ENCODE data around the gene ELOVL6.

The ELOVL6 gene

DNA sequence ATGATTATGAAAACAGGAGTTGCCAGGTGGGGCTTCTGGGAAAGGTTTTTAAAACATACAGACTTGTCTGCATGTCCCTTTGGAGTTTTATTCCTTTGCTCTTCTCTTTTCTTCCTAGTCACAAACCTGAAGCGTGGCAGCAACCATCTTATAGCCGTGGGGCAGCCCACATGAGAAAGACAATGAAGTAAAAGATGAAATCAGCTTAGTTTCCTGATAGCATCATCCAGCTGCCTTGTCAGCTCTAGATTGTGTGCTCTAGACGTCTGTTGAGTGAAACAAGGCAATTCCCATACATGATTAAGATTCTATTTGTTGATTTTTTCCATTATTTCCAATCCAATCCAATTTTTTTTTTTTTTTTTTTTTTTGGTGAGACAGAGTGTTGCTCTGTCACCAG is 68.9 kb downstream of the ELOVL6 start:
- DNase-seq (ENCODE audit: extremely low spot score): no peak
- ChIA-PET POLR2A (interaction anchor here (0.6 to 0.7 kb wide), 2 partner anchors 69 to 86 kb away, joined by 4 to 6 read pairs; partner anchors contain the start of gene ELOVL6), CTCF (interaction anchor here (0.9 to 1.6 kb wide), 5 partner anchors 8 to 51 kb away, joined by 3 to 4 read pairs (median 3); no protein-coding TSS in a partner anchor)
- TF ChIP-seq, protein P1, sequence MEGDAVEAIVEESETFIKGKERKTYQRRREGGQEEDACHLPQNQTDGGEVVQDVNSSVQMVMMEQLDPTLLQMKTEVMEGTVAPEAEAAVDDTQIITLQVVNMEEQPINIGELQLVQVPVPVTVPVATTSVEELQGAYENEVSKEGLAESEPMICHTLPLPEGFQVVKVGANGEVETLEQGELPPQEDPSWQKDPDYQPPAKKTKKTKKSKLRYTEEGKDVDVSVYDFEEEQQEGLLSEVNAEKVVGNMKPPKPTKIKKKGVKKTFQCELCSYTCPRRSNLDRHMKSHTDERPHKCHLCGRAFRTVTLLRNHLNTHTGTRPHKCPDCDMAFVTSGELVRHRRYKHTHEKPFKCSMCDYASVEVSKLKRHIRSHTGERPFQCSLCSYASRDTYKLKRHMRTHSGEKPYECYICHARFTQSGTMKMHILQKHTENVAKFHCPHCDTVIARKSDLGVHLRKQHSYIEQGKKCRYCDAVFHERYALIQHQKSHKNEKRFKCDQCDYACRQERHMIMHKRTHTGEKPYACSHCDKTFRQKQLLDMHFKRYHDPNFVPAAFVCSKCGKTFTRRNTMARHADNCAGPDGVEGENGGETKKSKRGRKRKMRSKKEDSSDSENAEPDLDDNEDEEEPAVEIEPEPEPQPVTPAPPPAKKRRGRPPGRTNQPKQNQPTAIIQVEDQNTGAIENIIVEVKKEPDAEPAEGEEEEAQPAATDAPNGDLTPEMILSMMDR (IDR thresholded peaks at IDR 0.05; ENCODE audit: control extremely low read depth, extremely low read depth, low read depth, missing control alignments): no peak

DNA sequence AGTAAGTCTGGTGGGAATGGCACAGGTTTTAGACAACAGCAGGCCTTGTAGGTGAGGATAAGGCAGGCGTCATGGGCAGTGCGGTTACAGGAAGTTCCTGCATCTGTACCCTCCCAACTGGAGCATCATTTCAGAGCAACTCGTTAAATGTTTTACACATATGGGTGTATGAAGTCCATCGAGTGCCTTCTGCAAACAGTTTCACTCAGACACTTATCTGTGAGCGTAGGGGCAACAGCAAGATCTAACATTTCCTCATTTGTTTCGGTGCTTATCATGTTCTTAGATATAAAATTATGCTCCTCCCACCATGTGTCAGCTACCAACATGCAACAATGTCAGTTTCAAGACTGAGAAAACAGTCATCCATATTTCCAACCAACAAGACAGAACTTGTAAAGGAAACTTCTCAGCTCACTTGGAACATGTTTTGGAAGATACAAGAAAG is 69.9 kb downstream of the ELOVL6 start:
- ChIA-PET POLR2A (no interaction called here), CTCF (interaction anchor here (1.3 to 1.6 kb wide), 2 partner anchors 9 to 33 kb away, joined by 3 to 4 read pairs; no protein-coding TSS in a partner anchor)
- TF ChIP-seq, protein P1 (IDR thresholded peaks at IDR 0.05; ENCODE audit: control extremely low read depth, extremely low read depth, low read depth, missing control alignments): no peak
- DNase-seq (ENCODE audit: extremely low spot score): no peak

DNA sequence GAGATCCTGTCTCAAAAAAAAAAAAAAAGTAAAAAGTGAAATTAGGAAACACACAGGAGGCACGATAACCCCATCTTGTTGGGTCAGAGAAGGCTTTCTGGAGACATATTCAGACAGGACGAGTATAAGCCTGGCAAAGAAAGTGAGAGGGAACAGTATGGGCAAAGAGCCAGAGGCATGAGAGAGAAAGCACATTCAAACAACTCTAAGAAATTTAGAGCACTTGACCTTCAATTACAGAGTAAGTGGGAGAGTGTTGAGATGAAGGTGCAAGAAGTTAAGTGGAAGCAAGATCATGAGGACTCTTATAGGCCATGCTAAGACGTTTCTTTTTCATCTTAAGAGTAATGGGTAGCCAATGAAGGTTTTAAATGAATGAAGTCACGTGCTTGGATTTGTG is 70.4 kb downstream of the ELOVL6 start:
- DNase-seq (ENCODE audit: extremely low spot score): no peak
- POLR2A ChIA-PET: no interaction called here
- TF ChIP-seq, protein P1 (IDR thresholded peaks at IDR 0.05; ENCODE audit: control extremely low read depth, extremely low read depth, low read depth, missing control alignments): no peak
- CTCF ChIA-PET: interaction anchor here (1.3 kb wide), 2 partner anchors 10 to 35 kb away, joined by 4 read pairs; no protein-coding TSS in a partner anchor

DNA sequence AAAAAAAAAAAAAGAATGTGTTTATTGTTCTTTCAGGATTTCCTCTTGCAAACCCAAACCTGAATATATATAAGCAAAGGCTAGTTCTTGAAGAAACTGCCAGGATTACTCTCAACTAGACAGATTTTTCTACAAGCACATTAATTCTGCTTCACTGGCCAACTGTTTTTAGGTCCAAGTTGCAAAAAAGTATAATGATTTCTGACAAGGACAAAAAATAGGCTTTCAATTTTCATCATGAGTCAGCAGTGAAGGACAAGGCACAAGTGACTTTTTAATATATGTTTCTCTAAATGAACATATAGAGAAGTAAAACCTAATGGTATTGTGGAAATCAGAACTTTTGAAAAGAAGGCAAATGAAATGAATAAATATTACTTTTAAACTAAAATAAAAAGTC is 73.7 kb downstream of the ELOVL6 start:
- ChIA-PET CTCF (no interaction called here), POLR2A (no interaction called here)
- TF ChIP-seq, protein P1 (IDR thresholded peaks at IDR 0.05; ENCODE audit: control extremely low read depth, extremely low read depth, low read depth, missing control alignments): no peak
- DNase-seq (ENCODE audit: extremely low spot score): peak; percentile 38

DNA sequence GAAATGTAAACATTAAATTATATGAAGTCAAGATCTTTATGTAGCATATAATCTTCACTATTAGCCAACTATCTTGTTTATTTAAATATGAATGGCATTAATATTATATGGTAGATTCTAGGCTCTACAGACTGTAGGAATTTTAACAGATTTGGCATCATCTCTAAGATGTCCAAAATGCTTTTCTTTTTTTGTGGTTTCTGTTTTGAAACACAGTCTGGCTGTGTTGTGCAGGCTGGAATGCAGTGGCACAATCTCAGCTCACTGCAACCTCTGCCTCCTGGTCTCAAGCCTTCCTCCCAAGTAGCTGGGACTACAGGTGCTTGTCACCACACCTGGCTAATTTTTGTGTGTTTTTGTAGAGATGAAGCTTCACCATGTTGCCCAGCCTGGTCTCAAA is 76.2 kb downstream of the ELOVL6 start:
- ChIA-PET POLR2A (no interaction called here), CTCF (interaction anchor here (1.4 kb wide), 1 partner anchor 9 kb away, joined by 4 read pairs; no protein-coding TSS in a partner anchor)
- TF ChIP-seq, protein P1 (IDR thresholded peaks at IDR 0.05; ENCODE audit: control extremely low read depth, extremely low read depth, low read depth, missing control alignments): no peak
- DNase-seq (ENCODE audit: extremely low spot score): no peak

DNA sequence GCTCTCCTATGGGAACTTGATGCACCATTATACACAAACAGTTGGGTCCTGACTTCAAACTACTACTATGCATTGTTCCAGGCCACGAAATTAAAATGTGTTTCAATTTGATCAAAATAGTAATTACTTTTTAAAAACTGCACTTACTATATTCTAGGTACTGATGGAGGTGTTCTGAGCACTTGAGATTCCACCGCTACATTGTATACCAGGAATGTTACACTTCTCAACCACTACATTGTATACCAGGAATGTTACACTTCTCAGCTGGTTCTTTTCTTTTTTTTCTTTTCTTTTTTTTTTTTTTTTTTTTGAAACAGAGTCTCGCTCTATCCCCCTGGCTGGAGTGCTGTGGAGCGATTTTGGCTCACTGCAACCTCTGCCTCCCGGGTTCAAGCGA is 77.9 kb downstream of the ELOVL6 start:
- TF ChIP-seq, protein P1 (IDR thresholded peaks at IDR 0.05; ENCODE audit: control extremely low read depth, extremely low read depth, low read depth, missing control alignments): no peak
- ChIA-PET CTCF (interaction anchor here (0.8 to 1.7 kb wide), 4 partner anchors 10 to 60 kb away, joined by 3 to 5 read pairs (median 3); no protein-coding TSS in a partner anchor), POLR2A (no interaction called here)
- DNase-seq (ENCODE audit: extremely low spot score): no peak
